Mammary epithelial cell (primary cell): Measurements from ENCODE around the gene ERBIN.

ENCODE experiments used
- EZH2 ChIP-seq: IDR thresholded peaks from 2 replicates; pipeline ENCODE4 v1.6.1; 2012; ENCODE audit warnings: low read length, inconsistent platforms, borderline replicate concordance
- TF ChIP-seq, protein P1 (sequence below), 2 donors: IDR thresholded peaks in 1 of 2; conservative IDR thresholded peaks in 1 of 2; 2 replicates each; pipeline ENCODE4 v1.5.1; 2011 to 2012; ENCODE audit warnings: inconsistent platforms in 2 of 2, low read length in 2 of 2, mild to moderate bottlenecking in 2 of 2, control low read depth in 1 of 2, low read depth in 1 of 2; ENCODE audit not compliant: insufficient read depth in 1 of 2; ENCODE audit errors: extremely low read depth in 1 of 2

DNA sequence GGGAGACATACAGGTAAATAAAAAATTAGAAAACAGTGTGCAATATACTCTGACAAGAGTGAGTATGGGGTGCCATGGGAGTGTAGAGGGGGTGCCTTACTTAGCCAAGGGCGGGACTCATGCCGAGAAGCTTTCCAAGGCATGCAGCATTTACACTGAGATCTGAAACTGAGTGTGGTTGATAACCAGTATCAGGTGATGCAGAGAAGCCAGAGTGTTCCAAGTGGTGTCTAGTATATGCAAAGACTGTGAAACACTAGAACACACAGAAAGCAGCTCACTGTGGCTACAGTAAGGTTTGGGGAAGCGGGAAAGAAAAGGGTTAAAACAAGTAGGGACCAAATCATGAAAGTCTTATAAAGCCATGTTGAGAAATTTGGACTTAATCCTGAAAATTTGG lies 30.5 kb upstream of the ERBIN start:
- TF ChIP-seq, protein P1, sequence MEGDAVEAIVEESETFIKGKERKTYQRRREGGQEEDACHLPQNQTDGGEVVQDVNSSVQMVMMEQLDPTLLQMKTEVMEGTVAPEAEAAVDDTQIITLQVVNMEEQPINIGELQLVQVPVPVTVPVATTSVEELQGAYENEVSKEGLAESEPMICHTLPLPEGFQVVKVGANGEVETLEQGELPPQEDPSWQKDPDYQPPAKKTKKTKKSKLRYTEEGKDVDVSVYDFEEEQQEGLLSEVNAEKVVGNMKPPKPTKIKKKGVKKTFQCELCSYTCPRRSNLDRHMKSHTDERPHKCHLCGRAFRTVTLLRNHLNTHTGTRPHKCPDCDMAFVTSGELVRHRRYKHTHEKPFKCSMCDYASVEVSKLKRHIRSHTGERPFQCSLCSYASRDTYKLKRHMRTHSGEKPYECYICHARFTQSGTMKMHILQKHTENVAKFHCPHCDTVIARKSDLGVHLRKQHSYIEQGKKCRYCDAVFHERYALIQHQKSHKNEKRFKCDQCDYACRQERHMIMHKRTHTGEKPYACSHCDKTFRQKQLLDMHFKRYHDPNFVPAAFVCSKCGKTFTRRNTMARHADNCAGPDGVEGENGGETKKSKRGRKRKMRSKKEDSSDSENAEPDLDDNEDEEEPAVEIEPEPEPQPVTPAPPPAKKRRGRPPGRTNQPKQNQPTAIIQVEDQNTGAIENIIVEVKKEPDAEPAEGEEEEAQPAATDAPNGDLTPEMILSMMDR (conservative IDR thresholded peaks at IDR 0.05 in 1 of 2, IDR thresholded peaks at IDR 0.05 in 1 of 2; ENCODE audit: extremely low read depth in 1 of 2, insufficient read depth in 1 of 2, low read depth in 1 of 2, low read length in 2 of 2), result no peak
- TF ChIP-seq EZH2, result no peak
